OCI-LY1 (cell line): ENCODE data around the gene OR4D2.
"Not testable (repeated sequence)": the region's sequence is repeated elsewhere in the genome, so short reads cannot be mapped to it uniquely, and the experiment has no call there.

Source experiments
- H2AFZ ChIP-seq: fragments of 200-600 bp; sonication (generic), shearing (Covaris generic); 2 replicates; pipeline ENCODE4 v1.6.0; 2014; ENCODE audit warnings: antibody characterized with exemption, mild to moderate bottlenecking, low read length
- H3F3A ChIP-seq: fragments of 200-600 bp; sonication (generic), shearing (Covaris generic); 2 replicates; pipeline ENCODE4 v1.6.0; 2014; ENCODE audit warnings: mild to moderate bottlenecking, antibody characterized with exemption, low read length, moderate library complexity; ENCODE audit not compliant: insufficient read depth
- H3K27ac ChIP-seq: fragments of 200-600 bp; sonication (generic); 2 replicates; pipeline ENCODE4 v1.5.1; 2014; ENCODE audit warnings: low read length, mixed run types, mild to moderate bottlenecking, low read depth; ENCODE audit not compliant: poor library complexity, severe bottlenecking
- H3K27me3 ChIP-seq: fragments of 200-600 bp; sonication (generic); 2 replicates; pipeline ENCODE4 v1.6.0; 2014; ENCODE audit warnings: antibody characterized with exemption, mild to moderate bottlenecking, low read length, moderate library complexity; ENCODE audit not compliant: insufficient read depth
- H3K36me3 ChIP-seq: fragments of 200-600 bp; sonication (generic); 2 replicates; pipeline ENCODE4 v1.6.1; 2014; ENCODE audit warnings: mild to moderate bottlenecking, antibody characterized with exemption, low read length, moderate library complexity, mixed read lengths; ENCODE audit not compliant: insufficient read depth
- H3K4me1 ChIP-seq: fragments of 200-600 bp; sonication (generic); 2 replicates; pipeline ENCODE4 v1.5.1; 2014; ENCODE audit warnings: mild to moderate bottlenecking, low read length, moderate library complexity; ENCODE audit not compliant: insufficient read depth, severe bottlenecking
- H3K4me2 ChIP-seq: fragments of 200-600 bp; sonication (generic), shearing (Covaris generic); 2 replicates; pipeline ENCODE4 v1.6.1; 2014; ENCODE audit warnings: low read length
- H3K4me3 ChIP-seq: fragments of 200-600 bp; sonication (generic); 2 replicates; pipeline ENCODE4 v1.5.1; 2014; ENCODE audit warnings: low read length, low read depth, mild to moderate bottlenecking, mixed read lengths; ENCODE audit not compliant: poor library complexity, severe bottlenecking
- H3K79me2 ChIP-seq: fragments of 200-600 bp; shearing (Covaris generic); 2 replicates; pipeline ENCODE4 v1.6.1; 2016; ENCODE audit warnings: mixed run types, low read length, mixed read lengths; ENCODE audit not compliant: insufficient read depth
- H3K9ac ChIP-seq: fragments of 200-600 bp; sonication (generic), shearing (Covaris generic); 2 replicates; pipeline ENCODE4 v1.6.1; 2014; ENCODE audit warnings: mild to moderate bottlenecking, low read length, mixed read lengths
- H3K9me2 ChIP-seq: fragments of 200-600 bp; sonication (generic), shearing (Covaris generic); 2 replicates; pipeline ENCODE4 v1.6.1; 2014; ENCODE audit warnings: low read depth, mild to moderate bottlenecking, low read length, mixed read lengths
- H3K9me3 ChIP-seq: fragments of 200-600 bp; shearing (Covaris generic); 2 replicates; pipeline ENCODE4 v1.6.1; 2014; ENCODE audit warnings: low read length, mixed read lengths
- H4K20me1 ChIP-seq: fragments of 200-600 bp; sonication (generic), shearing (Covaris generic); 2 replicates; pipeline ENCODE4 v1.6.0; 2016; ENCODE audit warnings: mild to moderate bottlenecking, low read length; ENCODE audit not compliant: insufficient read depth
- CTCF ChIP-seq: fragments of 200-600 bp; sonication (generic), shearing (Covaris generic); IDR thresholded peaks from 2 replicates; pipeline ENCODE4 v1.5.1; 2017; ENCODE audit warnings: mild to moderate bottlenecking, antibody characterized with exemption, low read length, moderate library complexity, mixed read lengths
- EZH2 ChIP-seq: fragments of 200-600 bp; sonication (generic), shearing (Covaris generic); IDR thresholded peaks from 2 replicates; pipeline ENCODE4 v1.8.0; 2017; ENCODE audit warnings: borderline replicate concordance, mixed run types, mild to moderate bottlenecking, antibody characterized with exemption, low read length, moderate library complexity, mixed read lengths

OR4D2 gene

GRCh38 chr17:58136669-58137279 is 30.0 kb upstream of the OR4D2 start:
- H3K36me3 ChIP-seq = no peaks in the 10 kb centered on the region
- no peak overlapping the region for H3K4me3 ChIP-seq
- no peaks in the 10 kb centered on the region for H3K79me2 ChIP-seq
- no peak overlapping the region for H3K27ac ChIP-seq
- no peaks in the 10 kb centered on the region for H4K20me1 ChIP-seq
- no peaks in the 10 kb centered on the region for H3K9me2 ChIP-seq
- H3K4me1 ChIP-seq = no peaks in the 10 kb centered on the region
- H2AFZ ChIP-seq = no peak overlapping the region
- H3K4me2 ChIP-seq = no peak overlapping the region
- peak; percentile 61 for TF ChIP-seq CTCF
- TF ChIP-seq EZH2 = no peak
- no peaks in the 10 kb centered on the region for H3K9me3 ChIP-seq
- H3K27me3 ChIP-seq = 0 out of 2 replicates have a peak, but pooled peaks cover 2% of the 10 kb centered on the region
- no peaks in the 10 kb centered on the region for H3F3A ChIP-seq
- H3K9ac ChIP-seq = no peak overlapping the region

GRCh38 chr17:58141505-58141904 is 25.3 kb upstream of the OR4D2 start:
- Histone ChIP-seq H3F3A (no peaks in the 10 kb centered on the region), H3K4me3 (no peak overlapping the region), H3K4me2 (no peak overlapping the region), H3K9ac (no peak overlapping the region), H3K36me3 (no peaks in the 10 kb centered on the region), H3K4me1 (no peaks in the 10 kb centered on the region), H3K79me2 (no peaks in the 10 kb centered on the region), H3K27ac (no peak overlapping the region), H2AFZ (no peak overlapping the region), H3K9me3 (peaks cover 15% of the 10 kb centered on the region), H4K20me1 (no peaks in the 10 kb centered on the region), H3K9me2 (no peaks in the 10 kb centered on the region), H3K27me3 (peaks cover 2% of the 10 kb centered on the region; the same call in 1 of the 2 replicates)
- no peak for TF ChIP-seq EZH2

GRCh38 chr17:58143335-58143734 is 23.4 kb upstream of the OR4D2 start:
- H3K4me1 ChIP-seq, H2AFZ ChIP-seq, H3K79me2 ChIP-seq, H3K36me3 ChIP-seq, H3K4me3 ChIP-seq, H3K9ac ChIP-seq, H3K9me2 ChIP-seq, H4K20me1 ChIP-seq, H3K27me3 ChIP-seq, H3K4me2 ChIP-seq, H3F3A ChIP-seq, H3K27ac ChIP-seq: not testable (repeated sequence)
- peaks cover 15% of the 10 kb centered on the region for H3K9me3 ChIP-seq

GRCh38 chr17:58144801-58145200 is 22.0 kb upstream of the OR4D2 start:
- no peaks in the 10 kb centered on the region; the same call in 1 of the 2 replicates for H3K27me3 ChIP-seq

More at GRCh38 chr17:58144801-58145200, 22.0 kb upstream of the OR4D2 start:
- Histone ChIP-seq H3K27ac (no peak overlapping the region), H2AFZ (no peak overlapping the region), H3F3A (no peaks in the 10 kb centered on the region), H3K9me2 (no peaks in the 10 kb centered on the region), H3K4me1 (no peaks in the 10 kb centered on the region), H3K36me3 (no peaks in the 10 kb centered on the region), H3K4me3 (no peak overlapping the region), H4K20me1 (no peaks in the 10 kb centered on the region), H3K9me3 (peaks cover 15% of the 10 kb centered on the region), H3K79me2 (no peaks in the 10 kb centered on the region), H3K9ac (no peak overlapping the region), H3K4me2 (no peak overlapping the region)
- TF ChIP-seq EZH2 = no peak
- TF ChIP-seq CTCF = no peak
